Heart left ventricle (tissue), 16 donors: ENCODE results near the gene MC3R. TPM values are rescaled to one million over a fixed set of nuclear protein-coding genes. Genes with fewer than 3 reads are reported as not detected.
"Not testable (repeated sequence)": the region's sequence is repeated elsewhere in the genome, so short reads cannot be mapped to it uniquely, and the experiment has no call there.

Experiments used
- ATAC-seq, 4 donors: fragments of 200-7000 bp; cut with Tn5 transposase; one replicate each; pipeline ENCODE4 v1.9.1; 2020 to 2022; ENCODE audit warnings: moderate library complexity in 4 of 4, mild to moderate bottlenecking in 3 of 4, moderate number of reproducible peaks in 1 of 4
- DNase-seq, 5 donors: peaks; one replicate each; pipeline ENCODE4 v3.0.0-alpha.2; 2020
- H3K27ac ChIP-seq, 12 donors: fragments of 200-600 bp; sonication (generic) in 4 of 12; one replicate each; pipeline versions ENCODE4 v1.5.0 to v1.8.0; 2016 to 2022; ENCODE audit warnings: mild to moderate bottlenecking in 2 of 12
- H3K27me3 ChIP-seq, 9 donors: fragments of 200-600 bp; sonication (generic) in 2 of 9; one replicate each; pipeline versions ENCODE4 v1.5.1 to v1.8.0; 2016 to 2022; ENCODE audit warnings: mild to moderate bottlenecking in 3 of 9
- H3K36me3 ChIP-seq, 9 donors: fragments of 200-600 bp; sonication (generic) in 2 of 9; one replicate each; pipeline versions ENCODE4 v1.5.0 to v1.8.0; 2018 to 2022; ENCODE audit warnings: mild to moderate bottlenecking in 2 of 9
- H3K4me1 ChIP-seq, 12 donors: fragments of 200-600 bp; sonication (generic) in 4 of 12; one replicate each; pipeline versions ENCODE4 v1.5.0 to v1.8.0; 2016 to 2022; ENCODE audit warnings: mild to moderate bottlenecking in 3 of 12
- H3K4me3 ChIP-seq, 12 donors: fragments of 200-600 bp; sonication (generic) in 4 of 12; one replicate each; pipeline versions ENCODE4 v1.5.0 to v1.8.0; 2017 to 2022; ENCODE audit warnings: mild to moderate bottlenecking in 9 of 12, moderate library complexity in 4 of 12
- H3K9me3 ChIP-seq, 12 donors: fragments of 200-600 bp; sonication (generic) in 4 of 12; one replicate each; pipeline versions ENCODE4 v1.5.0 to v1.8.0; 2016 to 2022; ENCODE audit warnings: mild to moderate bottlenecking in 1 of 12
- POLR2A ChIP-seq, 2 donors: fragments of 450-650 bp; IDR thresholded peaks; one replicate each; pipeline ENCODE4 v1.6.1; 2017; ENCODE audit warnings: antibody characterized with exemption in 2 of 2, mild to moderate bottlenecking in 2 of 2, moderate library complexity in 2 of 2
- WGBS, 4 donors: extraction: QIAGEN DNeasy Blood & Tissue Kit in 2 of 4; methylation state at CpG; one replicate each; pipeline versions ENCODE4 v1.1.5 to v1.1.7; 2013 to 2018; 5-methylcytosine and 5-hydroxymethylcytosine counted together
- intact Hi-C, 10 donors: fragments of 100-400 bp; cut with DNase I; formaldehyde crosslinking; loops; one replicate each; pipeline versions ENCODE4 v1.11.1 to v1.14.2; 2022
- polyA plus RNA-seq, 2 donors: library from polyadenylated mRNA; stranded (reverse); fragments of 200-250 nt; gene quantifications; one replicate each; pipeline ENCODE4 v1.2.3, GENCODE V29; 2013
- total RNA-seq, 9 donors: library from RNA; depleted of rRNA in 2 of 9; stranded (reverse); fragments of >200 nt in 2 of 9; fragmentation: NEBNext Ultra II Directional in 3 of 9; extraction: Animal tissue kit (Norgen Biotek cat#: 25700) in 3 of 9; gene quantifications; one replicate each; pipeline versions ENCODE4 v1.1.0 to v1.2.4, GENCODE V29; 2016 to 2023
- TF ChIP-seq, protein P1 (sequence below), 12 donors: fragments of 200-600 bp; sonication (generic) in 4 of 12; IDR thresholded peaks; one replicate each; pipeline versions ENCODE4 v1.5.0 to v1.8.0; 2018 to 2022; ENCODE audit warnings: antibody characterized with exemption in 12 of 12, mild to moderate bottlenecking in 5 of 12
- donor health status: ischemic (EF 13 %, LVEDD 7.1; RV severe dilation, severe dysfunction).
- donor health status: healthy with polysubstance abuse.
- donor health status: DM: no; HTN: yes; CAD: no.
- donor health status: DM: no; HTN: no; CAD: no.
- donor health status: ischemic (EF 25% LVEDD 6.9; RV normal size, moderate dysfunction).
- donor health status: ischemic (EF 25% LVEDD 5.7; RV mildly dilated, moderate dysfunction).
- donor health status: healthy.
- donor health status: DM: yes; HTN: yes; CAD: no.
- donor health status: ischemic (EF 35%, LVEDD 5.7; RV mildly dilated, moderate dysfunction).
- donor health status: nonischemic (EF 11% LVEDD 7.7; RV severe dilation, severe dysfunction).
- donor health status: DM: yes; HTN: yes; CAD: no.
- donor health status: PGD.
- donor health status: ischemic (EF 29% LVEDD 5.4; RV normal size, mild dysfunction).
- donor health status: nonischemic (EF 23%, LVEDD 6.1; RV moderate dilation, normal function).

MC3R gene
- total and polyA plus RNA-seq, 11 donors = not detected

DNA sequence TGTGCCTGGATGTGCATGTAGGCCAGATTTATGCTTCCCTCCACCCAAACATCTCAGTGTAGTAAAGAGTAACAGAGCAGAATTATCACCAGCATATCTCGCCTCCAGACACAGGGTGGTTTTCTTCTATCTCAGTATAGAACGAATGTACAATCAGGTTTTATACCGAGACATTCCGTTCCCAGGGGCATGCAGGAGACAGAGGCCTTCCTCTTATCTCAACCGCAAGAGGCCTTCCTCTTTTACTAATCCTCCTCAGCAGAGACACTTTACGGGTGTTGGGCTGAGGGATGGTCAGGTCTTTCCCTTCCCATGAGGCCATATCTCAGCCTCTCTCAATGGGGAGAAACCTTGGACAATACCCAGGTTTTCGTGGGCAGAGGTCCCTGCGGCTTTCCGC is 36.4 kb upstream of the MC3R start:
- Histone ChIP-seq H3K27ac (no peak overlapping the region), H3K9me3 (no peaks in the 10 kb centered on the region), H3K4me3 (no peak overlapping the region), H3K36me3 (no peaks in the 10 kb centered on the region), H3K27me3 (peaks cover 0 to 3% (median 0%) of the 10 kb centered on the region in 9 donors), H3K4me1 (no peaks in the 10 kb centered on the region)
- ATAC-seq (no peak), DNase-seq (no peak)
- WGBS, 4 donors = 39 to 59% (median 41%) methylated on average over 9 of the region's 9 CpGs
- intact Hi-C loops = no loop called here
- TF ChIP-seq, protein P1, sequence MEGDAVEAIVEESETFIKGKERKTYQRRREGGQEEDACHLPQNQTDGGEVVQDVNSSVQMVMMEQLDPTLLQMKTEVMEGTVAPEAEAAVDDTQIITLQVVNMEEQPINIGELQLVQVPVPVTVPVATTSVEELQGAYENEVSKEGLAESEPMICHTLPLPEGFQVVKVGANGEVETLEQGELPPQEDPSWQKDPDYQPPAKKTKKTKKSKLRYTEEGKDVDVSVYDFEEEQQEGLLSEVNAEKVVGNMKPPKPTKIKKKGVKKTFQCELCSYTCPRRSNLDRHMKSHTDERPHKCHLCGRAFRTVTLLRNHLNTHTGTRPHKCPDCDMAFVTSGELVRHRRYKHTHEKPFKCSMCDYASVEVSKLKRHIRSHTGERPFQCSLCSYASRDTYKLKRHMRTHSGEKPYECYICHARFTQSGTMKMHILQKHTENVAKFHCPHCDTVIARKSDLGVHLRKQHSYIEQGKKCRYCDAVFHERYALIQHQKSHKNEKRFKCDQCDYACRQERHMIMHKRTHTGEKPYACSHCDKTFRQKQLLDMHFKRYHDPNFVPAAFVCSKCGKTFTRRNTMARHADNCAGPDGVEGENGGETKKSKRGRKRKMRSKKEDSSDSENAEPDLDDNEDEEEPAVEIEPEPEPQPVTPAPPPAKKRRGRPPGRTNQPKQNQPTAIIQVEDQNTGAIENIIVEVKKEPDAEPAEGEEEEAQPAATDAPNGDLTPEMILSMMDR (IDR thresholded peaks at IDR 0.05) = no peak
- TF ChIP-seq POLR2A (IDR thresholded peaks at IDR 0.05) = no peak

DNA sequence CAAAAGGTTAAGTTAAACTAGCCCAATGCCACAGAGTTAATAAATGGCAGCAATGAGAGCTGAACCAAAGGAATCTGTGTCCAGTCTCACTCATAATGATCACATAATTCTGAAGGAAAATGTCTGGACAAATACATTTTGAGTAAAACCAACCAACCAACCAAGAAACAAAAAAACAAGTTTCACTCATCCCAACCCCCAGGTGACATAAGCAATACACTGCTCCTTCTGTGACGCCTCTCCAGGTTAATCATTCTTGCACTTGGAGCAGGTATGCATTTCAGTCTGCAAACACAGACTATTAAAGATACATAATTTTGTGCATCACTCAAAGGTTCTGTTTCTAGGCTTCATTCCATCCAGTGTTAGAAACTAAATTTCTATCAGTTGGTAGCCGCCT is 35.2 kb upstream of the MC3R start:
- WGBS, 4 donors = 78 to 95% (median 86%) methylated on average over 2 of the region's 2 CpGs
- Histone ChIP-seq H3K9me3 (no peaks in the 10 kb centered on the region), H3K4me1 (no peaks in the 10 kb centered on the region), H3K27ac (no peak overlapping the region), H3K27me3 (peaks cover 0 to 3% (median 0%) of the 10 kb centered on the region in 9 donors), H3K36me3 (no peaks in the 10 kb centered on the region), H3K4me3 (no peak overlapping the region)
- no peak for DNase-seq
- TF ChIP-seq, protein P1 (IDR thresholded peaks at IDR 0.05) = no peak
- no peak for TF ChIP-seq POLR2A (IDR thresholded peaks at IDR 0.05)
- intact Hi-C loops = no loop called here
- ATAC-seq = no peak

DNA sequence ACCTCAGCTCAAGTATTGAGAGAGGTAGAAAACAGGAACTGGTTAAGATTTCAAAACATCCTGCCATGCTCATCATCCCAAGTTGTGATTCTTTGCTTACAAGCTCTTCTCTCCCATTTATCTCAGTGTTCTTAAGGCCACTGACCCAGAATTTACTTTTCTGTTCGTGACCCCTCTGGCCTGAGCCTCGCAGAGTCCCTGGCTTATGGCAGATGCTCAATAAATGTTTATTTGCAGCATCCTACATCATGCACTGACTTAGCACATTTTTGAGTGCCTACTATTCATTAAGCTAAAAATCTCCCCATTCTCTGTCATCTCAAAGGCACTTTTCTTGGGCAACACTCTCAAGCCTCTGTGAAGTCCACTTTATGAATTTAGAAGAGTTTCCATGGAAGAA is 33.4 kb upstream of the MC3R start:
- H3K4me3 ChIP-seq = no peak overlapping the region
- intact Hi-C loops = no loop called here
- H3K27me3 ChIP-seq = peaks cover 0 to 3% (median 0%) of the 10 kb centered on the region in 9 donors
- TF ChIP-seq, protein P1 (IDR thresholded peaks at IDR 0.05) = no peak
- TF ChIP-seq POLR2A (IDR thresholded peaks at IDR 0.05) = no peak
- H3K4me1 ChIP-seq = no peaks in the 10 kb centered on the region
- WGBS, 4 donors = 25 to 51% (median 48%) methylated on average over 1 to 2 of the region's 2 CpGs
- H3K9me3 ChIP-seq = peaks cover 0 to 7% (median 0%) of the 10 kb centered on the region in 12 donors
- no peak for ATAC-seq
- H3K27ac ChIP-seq = no peak overlapping the region
- DNase-seq = no peak
- H3K36me3 ChIP-seq = no peaks in the 10 kb centered on the region

DNA sequence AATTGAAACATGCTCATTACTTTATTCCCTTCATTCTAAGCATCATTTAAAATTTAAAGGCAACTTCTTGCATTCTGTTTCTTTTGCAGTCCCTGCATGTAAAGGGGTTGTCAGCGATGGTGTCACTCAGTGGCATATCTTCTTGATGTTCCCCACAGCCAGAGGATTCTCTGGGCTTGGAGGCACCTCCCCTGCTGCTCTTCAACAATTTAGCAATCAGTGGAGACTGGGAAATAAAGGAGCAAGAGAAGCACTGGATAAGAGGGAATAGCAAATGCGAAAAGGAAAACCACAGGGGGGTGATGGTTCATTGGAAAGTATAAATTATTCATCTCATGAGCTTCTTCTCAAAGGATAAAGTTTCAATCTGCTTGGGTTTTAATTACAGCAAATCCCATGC is 30.7 kb upstream of the MC3R start:
- ATAC-seq (no peak), DNase-seq (no peak)
- 49 to 57% (median 53%) methylated on average over 2 of the region's 2 CpGs for WGBS, 4 donors
- Histone ChIP-seq H3K4me1 (no peaks in the 10 kb centered on the region), H3K36me3 (no peaks in the 10 kb centered on the region), H3K27ac (no peak overlapping the region), H3K9me3 (peaks cover 0 to 7% (median 0%) of the 10 kb centered on the region in 12 donors), H3K27me3 (peaks cover 0 to 3% (median 0%) of the 10 kb centered on the region in 9 donors), H3K4me3 (no peak overlapping the region)
- no peak for TF ChIP-seq POLR2A (IDR thresholded peaks at IDR 0.05)
- TF ChIP-seq, protein P1 (IDR thresholded peaks at IDR 0.05) = no peak
- intact Hi-C loops = no loop called here

DNA sequence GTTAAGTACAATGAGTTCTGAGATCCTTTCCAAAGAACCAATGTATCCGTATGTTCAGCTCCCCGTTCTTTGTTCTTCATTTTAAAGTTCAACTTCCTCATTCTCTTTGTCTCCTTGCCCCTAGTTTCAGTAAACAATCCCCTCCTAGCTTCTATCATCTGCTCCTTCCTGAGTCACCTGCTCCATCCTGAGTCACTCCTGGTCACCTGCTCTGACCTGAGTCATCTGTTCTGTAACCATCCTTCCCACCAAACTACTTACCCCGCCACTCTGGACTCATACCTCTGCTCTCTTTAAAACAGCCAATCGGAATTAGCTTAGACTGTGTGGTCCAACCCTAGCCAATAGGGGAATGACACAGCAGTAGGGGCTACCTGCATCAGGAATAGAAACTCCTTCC is 27.3 kb upstream of the MC3R start:
- H3K36me3 ChIP-seq, H3K4me1 ChIP-seq, DNase-seq, H3K4me3 ChIP-seq, H3K27ac ChIP-seq, ATAC-seq, H3K27me3 ChIP-seq, intact Hi-C loops: not testable (repeated sequence)
- peaks cover 0 to 13% (median 2%) of the 10 kb centered on the region in 12 donors for H3K9me3 ChIP-seq
- 72 to 89% (median 83%) methylated on average over 4 of the region's 4 CpGs for WGBS, 4 donors
